A673 (cell line): ENCODE results near the gene AK5.

ENCODE experiments used
- EZH2 ChIP-seq: fragments of 200-600 bp; sonication (generic); IDR thresholded peaks from 2 replicates; pipeline ENCODE4 v1.6.1; 2017; ENCODE audit warnings: borderline replicate concordance, low read depth, mild to moderate bottlenecking, mixed read lengths, antibody characterized with exemption, low read length; ENCODE audit not compliant: poor library complexity, severe bottlenecking
- TF ChIP-seq, protein P1 (sequence below): fragments of 300-800, 200-600 bp; sonication (generic); conservative IDR thresholded peaks from 2 replicates; pipeline ENCODE4 v1.5.1; 2017; ENCODE audit warnings: low read depth, mild to moderate bottlenecking, antibody characterized with exemption, low read length, moderate library complexity, mixed read lengths

DNA sequence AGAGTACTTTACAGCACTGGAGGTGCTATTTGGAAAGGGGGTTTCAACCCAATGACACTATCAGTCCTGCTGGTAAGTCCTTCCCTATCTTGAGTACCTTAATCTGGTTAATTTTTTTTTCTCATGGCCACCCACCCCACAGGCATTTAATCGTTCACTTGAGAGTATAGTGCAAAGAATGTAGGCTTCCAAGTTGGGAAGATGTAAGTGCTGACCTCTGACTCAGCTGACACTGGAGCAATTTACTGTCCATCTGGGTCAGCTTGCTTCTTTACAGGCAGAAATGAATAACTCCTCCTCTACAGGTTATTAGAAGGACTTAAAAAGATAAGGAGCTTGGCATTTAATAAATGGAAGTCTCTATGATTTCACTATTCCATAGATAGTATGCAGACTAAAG lies 89.6 kb downstream of the AK5 start:
- no peak for TF ChIP-seq EZH2
- TF ChIP-seq, protein P1, sequence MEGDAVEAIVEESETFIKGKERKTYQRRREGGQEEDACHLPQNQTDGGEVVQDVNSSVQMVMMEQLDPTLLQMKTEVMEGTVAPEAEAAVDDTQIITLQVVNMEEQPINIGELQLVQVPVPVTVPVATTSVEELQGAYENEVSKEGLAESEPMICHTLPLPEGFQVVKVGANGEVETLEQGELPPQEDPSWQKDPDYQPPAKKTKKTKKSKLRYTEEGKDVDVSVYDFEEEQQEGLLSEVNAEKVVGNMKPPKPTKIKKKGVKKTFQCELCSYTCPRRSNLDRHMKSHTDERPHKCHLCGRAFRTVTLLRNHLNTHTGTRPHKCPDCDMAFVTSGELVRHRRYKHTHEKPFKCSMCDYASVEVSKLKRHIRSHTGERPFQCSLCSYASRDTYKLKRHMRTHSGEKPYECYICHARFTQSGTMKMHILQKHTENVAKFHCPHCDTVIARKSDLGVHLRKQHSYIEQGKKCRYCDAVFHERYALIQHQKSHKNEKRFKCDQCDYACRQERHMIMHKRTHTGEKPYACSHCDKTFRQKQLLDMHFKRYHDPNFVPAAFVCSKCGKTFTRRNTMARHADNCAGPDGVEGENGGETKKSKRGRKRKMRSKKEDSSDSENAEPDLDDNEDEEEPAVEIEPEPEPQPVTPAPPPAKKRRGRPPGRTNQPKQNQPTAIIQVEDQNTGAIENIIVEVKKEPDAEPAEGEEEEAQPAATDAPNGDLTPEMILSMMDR: no peak
